HG03103 (cell line): ENCODE results near the gene JTB.
A peak's percentile ranks its signal among the peaks of the same experiment; 100 is the strongest.

ENCODE experiments used
- ATAC-seq: cut with Tn5 transposase; IDR thresholded peaks from one replicate; pipeline ENCODE4 v1.9.1; 2021; ENCODE audit warnings: low read depth; ENCODE audit not compliant: unreplicated experiment

Gene JTB

DNA sequence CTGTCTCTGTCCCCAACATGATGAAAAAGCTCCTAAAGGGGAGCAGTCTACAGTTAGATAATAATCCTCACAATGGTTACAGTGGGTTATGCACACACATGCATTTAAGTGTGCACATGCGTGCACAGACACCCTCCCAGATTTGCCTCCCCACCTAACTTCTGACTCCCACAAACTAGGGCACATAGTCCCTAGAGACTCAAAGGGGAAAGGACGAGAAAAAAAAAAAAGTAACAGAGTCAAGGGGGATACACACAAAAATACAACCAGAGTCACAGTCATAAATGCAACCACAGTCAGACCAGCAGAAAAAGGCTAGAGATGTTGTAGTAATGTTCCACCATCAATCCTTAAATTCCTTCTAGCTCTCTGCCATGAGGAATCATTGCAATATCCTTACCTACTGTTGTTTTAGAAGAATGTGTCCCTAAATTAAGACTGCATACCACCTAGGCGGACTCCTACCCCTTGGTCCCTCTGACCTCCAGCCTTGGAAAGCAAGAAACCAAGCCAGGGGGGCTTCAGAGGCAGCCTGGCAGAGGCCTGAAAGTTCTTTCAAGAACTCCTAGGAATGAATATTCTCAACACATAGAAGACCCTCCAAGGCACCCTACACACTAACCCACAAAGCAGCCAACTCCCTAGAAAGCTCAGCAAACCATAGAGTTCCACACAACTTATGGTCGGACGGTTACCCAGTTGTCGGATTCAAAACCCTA, 20.3 kb downstream of the JTB start:
- no peak for ATAC-seq

DNA sequence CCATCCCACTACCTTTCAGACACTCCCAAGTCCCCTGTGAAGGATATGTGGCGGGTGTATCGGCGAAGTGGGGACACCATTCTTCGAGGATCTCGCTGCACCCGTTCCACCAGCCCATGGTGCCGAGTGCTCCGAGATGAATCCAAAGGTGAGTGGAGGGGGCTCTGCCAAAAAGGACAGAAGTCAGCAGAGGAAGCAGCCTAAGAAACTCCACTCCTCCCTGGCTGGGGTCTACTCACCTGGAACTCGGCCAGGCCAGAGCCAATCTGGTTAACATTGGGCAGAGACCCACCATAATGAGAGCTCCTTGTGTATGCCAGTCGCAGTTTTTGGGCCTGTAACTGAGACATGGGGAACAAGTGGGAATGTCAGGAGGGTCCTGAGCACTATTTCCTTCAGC, 22.6 kb downstream of the JTB start:
- no peak for ATAC-seq

DNA sequence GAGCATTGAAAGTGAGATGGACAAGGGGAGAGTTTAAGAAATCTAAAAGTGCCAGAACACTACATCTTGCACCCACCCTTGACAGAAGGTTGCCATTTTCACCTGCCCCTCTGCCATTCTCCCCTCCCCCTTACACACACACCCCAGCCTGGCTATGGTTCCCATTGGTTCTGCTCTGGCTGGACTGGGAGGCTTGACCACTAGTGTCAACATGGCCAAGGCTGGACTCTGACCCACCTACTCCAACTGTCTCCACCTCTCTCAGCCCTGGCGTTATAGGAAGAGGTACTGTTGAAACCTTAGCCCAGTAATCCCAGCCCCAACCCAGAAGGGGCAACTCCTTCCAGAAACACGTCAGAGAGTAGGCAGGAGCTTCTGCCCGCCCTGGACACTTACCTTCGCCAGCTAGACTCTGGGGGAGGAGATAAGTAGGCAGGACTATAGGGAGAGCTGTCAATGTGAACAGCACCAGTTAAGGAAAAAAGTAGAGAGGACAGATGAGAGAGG, 23.6 kb downstream of the JTB start:
- ATAC-seq = no peak

DNA sequence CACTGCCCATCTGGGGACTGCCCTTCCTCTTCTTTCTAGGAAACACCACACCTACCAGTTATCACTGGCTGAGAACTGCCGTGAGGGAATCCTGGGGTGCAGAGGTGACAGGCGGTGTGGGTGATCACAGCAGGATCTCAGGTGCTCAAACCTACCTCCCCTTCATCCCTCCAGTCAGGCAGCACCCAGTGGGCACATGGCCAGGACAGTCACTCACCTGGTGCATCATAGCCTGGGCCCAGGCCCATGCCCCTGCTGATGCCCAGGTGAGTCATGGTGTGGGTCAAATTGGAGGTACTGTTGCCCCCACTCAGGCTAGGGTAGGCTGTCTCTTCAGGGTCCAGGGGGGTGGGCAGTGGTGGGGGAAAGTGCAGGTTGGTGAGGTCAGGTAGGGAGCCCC, 25.7 kb downstream of the JTB start:
- ATAC-seq = no peak

DNA sequence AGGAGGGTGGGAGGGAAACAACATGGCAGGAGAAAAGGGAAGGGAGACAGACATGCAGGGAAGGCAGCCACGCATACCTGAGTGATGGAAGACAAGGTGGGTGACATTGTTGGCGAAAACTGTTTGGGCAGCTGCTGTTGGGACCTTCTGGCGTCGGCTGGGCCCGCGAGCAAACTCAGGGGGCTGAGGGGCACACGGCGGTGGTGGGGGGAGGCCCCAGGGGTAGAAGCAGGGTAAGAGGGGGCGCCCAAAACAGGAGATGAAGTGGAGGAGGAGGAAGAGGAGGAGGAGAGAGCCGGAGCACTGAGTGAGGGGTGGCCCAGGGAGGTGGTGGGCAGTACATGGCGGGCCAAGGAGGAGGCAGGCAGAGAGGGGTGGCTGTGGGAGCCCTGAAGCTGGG, 26.3 kb downstream of the JTB start:
- no peak for ATAC-seq

DNA sequence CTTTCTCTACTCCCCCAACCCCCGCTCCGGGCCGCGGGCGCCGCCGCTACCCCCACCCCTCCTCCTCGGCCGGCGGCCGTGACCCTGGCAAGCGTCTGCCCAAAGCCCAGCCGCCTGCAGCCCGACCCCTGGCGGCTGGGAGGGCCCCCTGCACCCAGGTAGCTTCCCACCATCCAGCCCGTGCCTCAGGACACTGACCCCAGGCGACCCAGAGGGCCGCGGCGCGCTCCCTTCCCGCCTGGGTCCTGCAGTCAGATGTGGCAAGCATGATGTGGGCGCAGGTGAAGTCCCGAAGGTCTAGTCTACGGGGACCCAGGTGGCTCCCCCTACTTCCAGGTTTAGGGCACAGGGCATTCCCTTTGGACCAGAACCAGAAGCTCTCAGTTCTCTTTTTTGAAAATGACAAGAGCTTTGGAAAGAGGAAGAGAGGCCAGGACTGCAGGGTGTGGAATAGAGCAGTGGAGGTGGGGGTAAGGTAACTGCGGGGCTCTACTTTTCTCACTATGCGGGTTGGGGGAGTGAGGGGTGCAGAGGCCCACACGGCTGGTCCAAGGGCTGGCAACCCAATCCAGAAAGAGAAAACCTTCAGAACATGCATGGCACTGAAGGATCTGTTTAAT, 30.7 kb downstream of the JTB start, which contains the start of gene DENND4B:
DENND4B (minus strand) TSS at position 97 of the 620 bp plus-strand sequence. CDS start 2,344 bp downstream, outside the sequence.
- ATAC-seq = peak; percentile 58

DNA sequence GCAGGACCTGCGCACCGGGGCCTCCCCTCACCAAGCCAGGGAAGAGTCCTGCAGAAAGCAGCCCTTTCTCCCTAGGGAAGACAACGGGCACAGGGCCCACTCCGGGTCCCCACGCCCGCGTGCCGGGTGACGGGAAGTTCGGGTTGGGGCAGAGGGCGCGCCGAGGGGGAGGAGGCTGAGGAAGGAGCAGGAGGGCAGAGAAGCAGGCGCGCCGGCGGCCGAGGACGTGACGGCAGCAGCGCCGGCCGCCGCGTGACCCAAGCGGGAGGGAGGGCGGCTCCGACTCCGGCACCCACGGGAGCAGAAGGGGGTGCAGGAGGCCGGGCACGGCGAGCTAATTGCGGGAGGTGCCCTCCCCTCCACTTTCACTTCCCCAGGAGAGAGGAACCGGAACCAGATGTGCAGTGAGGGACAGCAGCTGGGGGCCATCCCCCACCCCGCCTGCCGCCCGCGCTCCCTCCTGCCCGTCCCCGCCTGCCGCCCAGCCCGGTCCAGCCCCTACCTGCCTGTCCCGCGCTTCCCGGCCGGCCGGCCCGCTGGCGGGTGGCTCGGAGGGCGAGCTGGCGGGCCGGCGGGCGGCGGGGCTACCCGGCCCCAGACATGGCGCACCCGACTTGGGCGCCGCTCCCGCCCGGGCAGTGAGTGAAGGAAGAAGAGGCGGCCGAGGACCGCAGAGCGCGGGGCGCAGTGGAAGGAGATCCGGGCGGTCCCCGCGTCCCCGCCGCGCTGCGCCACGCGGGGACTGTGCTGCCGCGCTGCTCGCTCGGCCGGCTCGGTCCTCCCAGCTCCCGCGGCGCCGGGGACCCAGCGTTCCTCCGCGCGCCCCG, 31.5 kb downstream of the JTB start:
- ATAC-seq = peak; percentile 54

DNA sequence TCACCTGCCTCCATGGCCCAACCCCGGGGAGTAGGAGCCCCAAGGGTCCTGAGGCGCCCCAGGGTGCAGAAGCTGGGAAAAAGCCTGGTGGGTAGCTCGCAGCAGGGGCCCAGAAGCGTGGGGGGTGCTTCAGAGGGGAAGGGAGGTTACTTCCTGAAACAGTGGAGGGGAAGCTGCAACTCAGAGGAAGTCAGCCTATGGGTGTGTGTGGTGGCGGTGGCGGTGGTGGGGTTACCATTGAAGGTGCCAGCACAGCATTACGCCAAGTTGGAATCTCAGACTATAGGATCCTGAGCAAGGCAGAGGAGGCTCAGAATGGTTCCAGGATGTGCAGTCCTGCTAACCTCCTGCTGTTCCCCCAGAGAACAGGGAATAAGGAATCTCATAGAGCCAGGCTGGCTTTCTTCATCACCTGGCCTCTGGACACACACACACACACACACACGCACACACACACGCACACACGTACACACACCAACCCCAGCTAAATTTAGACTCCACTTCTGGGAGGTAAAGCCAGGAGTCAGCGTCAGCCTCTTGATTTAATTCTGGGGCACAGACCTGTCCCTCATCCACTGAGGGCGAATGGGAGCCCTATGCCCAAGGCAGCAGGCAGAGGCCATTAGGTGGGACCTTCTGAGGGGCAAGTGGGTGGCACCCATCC, 32.2 kb downstream of the JTB start:
- no peak for ATAC-seq

DNA sequence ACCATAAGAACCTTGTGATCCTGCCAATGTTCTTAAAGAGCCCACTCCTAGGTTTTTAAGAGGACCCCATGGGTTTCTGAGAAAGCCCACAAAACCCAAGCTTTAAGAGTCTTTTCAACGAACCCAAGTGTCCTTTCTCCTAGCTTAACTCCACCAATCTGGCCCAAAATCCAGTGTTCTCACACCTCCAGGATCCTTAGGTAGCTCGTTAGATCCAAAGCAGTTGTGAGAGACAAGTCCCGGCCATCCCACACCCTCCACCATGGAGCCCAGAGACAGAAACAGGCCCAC, 32.7 kb downstream of the JTB start:
- no peak for ATAC-seq

DNA sequence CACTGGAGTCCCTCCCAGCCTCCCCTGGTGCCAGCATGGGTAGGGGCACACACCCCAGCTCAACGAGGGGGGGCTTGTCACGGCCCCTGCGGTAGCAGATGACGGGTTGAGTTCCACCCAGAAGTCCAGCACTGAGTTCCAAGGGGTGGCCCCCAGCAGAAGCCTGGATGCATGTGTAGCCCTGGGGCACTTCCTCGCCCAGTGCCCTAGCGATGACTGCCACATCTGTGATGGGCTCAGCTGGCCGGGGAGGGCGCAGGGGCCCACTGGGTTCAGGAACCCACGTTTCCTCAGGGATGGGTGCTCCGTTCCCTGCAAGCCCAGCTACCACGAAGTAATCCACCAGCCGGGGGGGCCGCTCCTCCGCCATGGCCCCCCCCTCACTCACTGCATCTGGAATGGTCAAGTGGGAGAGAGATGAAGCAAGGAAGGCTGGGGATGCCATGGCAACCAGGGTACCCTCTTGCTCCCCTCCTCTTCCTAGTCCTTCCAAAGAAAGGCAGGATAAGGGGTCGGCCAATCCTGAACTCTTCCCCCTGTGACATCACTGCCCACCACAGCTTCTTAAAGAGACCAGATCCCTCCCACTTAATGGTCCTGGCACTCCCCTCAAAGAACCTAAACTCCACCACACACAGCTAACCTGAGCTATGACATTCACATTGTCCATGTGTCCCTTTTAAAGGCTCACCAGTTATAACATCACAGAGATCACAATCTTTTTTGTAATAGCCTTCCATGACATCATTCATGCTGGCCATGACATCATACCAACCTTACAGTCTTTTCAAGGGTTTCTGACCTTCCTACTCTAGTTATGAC, 33.3 kb downstream of the JTB start:
- ATAC-seq = no peak

DNA sequence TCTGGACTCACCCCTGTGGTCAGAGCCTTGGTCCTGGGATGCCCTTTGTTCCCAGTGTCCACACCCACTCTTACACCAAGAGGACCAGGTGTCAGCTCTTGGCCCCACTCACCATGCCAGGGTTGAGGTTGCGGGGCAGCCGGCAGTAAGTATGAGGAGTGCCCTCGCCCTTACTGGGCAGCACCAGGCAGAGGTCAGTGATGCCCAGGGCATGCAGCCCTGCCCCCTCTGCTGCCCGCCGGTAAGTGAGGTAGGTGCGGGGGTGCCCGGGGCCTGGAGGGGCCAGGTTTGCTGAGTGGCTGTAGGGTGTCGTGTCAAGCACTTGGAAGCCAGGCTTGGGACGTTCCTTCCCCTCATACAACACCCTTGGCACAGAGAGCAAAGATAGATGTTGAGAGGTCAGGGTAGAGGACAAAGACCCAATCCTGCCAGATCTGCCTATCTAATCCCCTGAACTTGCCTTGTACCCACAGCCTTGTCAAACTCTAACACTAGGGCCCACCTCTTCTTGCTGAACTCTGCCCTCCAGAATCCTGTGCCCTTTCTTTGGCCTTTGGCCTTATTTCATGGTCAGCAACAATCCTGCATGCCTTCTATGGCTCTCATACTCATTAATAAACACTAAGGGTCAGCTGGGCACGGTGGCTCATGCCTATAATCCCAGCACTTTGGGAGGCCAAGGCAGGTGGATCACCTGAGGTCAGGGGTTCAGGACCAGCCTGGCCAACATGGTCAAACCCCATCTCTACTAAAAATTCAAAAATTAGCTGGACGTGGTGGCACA, 34.5 kb downstream of the JTB start:
- ATAC-seq = no peak

DNA sequence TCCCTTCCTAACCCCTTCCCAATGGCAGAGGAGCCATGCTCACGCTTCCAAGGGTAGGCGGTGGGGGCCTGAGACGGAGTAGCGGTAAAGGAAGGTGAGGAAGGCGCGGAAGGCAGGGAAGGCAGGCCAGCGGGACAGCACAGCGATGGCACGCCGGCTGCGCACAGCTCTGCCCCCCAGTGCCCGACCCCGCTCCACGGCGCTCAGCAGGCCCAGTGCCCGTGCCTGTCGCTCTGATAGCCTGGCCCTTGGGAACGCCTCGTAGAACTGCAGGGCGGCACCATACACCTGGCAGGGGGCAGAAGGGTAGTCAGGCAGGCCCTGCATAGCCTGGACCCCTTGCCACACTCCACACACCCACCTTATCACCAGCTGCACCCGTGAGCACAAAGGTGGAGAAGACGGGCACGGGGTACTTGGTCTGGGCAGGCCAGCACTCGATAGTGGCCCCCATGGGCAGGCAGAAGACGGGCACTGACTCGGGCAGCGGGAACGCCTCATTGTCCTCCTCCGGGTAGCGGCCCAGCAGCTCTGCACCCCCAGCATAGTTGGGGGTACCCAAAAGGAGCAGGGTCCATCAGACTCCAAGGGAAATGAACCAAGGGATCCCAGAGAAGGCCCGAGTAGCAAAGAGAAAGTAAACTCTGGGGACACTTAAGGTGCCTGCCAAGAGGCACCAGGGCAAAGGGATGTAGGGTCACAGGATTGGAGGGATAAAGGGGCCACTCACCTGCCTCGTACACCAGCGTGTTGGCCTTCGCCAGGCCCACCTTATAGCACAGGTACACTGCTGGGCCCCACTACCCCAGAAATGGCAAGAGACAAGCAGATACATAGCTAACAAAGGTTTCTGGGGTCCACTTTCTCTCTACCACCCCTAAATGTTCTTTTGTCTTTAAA, 35.4 kb downstream of the JTB start:
- ATAC-seq = no peak

DNA sequence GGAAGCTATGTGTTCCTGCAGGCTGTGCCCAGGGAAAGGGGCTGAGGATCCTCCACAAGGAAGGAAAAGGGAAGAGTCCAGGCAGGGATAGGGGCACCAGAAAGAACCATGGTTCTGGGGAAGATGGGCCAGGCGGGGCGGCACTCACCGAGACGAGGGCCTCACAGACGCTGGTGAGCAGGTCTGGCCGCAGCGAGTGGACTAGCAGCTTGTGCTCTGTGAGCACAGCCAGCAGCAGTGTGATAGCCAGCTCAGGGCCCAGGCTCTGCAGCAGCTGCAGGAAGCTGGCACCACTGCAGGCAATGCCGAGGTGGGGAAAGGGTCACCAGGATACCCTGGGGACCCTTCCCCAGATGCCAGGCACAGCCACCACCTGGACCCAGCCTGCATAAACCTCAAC, 36.7 kb downstream of the JTB start:
- ATAC-seq = no peak

DNA sequence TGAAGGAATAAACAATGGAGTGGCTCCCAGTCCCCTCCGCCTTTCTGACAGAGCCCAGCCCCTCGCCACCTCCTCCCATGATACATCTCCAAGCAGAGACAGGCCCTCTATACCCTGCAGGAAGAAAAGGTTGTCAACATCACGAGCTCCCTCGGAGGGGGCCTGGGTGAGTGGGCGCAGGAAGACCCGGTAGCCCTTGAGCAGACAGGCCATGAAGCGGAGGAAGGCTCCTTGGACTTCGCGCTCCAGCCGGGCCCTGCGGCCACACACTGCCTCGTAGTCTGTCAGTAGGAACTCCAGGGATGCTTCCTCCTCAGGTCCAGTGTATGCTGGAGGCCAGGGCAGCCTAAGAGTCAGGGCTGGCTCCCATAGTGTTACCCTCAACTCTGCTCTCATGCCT, 38.0 kb downstream of the JTB start:
- no peak for ATAC-seq

DNA sequence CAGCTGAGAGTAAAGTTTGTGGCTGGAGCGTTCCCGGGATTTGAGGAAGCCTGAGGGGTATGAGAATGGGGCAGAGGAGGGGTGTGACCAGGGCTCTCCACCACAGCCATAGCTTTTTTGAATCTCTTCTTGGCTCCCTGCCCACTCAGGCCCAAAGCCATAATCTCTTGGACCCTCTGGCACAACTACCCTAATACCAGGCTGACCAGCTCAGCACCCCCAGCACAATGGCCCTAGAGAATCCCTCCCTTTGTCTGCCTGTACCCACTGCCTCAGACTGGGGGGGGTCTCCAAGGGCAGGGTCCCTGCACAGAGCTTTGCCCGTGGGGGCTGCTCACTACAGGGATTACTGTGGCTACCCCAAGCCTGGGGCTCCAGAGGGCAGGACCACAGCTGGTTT, 38.5 kb downstream of the JTB start:
- ATAC-seq = no peak

DNA sequence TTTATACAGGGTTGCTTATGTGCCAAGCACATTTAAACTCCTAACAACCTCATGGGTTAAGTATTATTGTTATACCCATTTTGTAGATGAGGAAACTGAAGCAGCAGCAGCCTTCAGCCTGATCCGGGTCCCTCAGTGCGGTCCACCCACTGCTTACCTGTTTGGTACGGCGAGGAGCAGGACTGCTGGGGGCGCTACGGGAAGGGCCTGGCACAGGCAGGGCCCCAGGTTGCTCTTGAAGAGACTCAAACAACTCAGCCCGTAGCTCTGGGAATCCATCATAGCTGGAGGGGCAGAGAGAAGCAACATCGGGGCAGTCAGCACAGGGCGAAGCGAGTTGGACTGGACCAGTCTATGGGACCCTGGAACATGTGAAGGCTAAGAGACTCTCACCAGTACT, 40.1 kb downstream of the JTB start:
- no peak for ATAC-seq

DNA sequence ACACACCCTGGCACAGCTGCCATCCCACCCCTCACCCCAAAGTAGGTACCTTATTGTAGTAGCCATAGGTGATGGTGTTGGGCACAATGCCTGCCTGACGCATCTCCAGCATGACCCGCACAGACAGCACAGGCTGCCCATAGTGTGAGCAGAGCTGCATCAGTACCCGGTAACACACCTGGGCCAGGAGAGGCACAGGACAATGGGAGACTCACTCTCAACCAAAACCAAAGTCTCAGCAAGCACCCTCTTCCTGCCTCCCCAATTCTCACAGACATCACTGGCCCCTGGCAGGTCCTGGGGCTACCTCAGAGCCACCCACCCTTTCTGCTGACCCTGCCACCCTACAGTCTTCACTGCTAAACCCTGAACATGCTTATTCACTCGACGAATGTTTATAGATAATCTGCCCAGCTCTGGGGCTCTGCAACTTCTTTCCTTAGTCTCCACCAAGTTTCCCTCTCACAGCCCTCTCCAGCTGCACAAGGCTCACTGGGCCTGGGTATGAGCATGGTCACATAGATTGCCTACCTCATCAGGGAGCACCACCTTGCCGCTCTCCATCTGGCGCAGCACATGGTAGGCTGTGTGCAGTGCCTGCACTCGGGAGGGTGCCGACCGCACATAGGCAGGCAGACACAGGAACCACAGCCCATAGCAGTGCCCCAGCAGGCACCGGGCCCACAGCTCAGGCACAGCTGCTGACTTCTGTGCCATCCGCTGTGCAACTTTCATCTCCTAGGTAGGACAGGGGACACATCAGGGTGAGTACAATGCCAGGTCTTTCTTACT, 41.3 kb downstream of the JTB start:
- ATAC-seq = no peak

DNA sequence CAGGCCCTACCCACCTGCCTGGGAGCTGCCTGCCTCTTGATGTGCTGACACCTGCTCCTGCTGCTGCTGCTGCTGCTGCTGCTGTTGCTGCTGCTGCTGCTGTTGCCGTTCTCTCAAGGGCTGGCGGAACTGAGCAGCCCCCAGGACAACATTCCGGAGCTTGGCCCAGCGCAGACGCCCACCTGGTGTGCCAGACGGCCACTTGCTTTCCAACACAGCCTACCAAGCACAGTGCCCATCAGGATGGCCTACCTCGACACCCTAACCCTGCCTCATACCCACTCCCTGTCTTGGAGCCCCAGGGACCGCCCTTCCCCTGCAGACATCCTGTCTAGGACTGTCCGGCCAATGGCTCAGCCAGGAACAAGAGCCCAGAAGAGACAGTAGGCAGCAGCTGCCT, 42.7 kb downstream of the JTB start:
- ATAC-seq = no peak
